Endothelial cell of umbilical vein (primary cell): ENCODE data around the gene C5orf58. TPM values are rescaled to one million over a fixed set of nuclear protein-coding genes. Genes with fewer than 3 reads are reported as not detected.

Experiments
- BruUV-seq: library from RNA; stranded (reverse); fragments of 400-500 nt; replicated peaks from 2 replicates; lab custom pipeline; 2021; lab: Mats Ljungman, UMichigan
- CTCF ChIA-PET: fragments of 300-600, 350-600 bp; sonication (Branson Sonifier 250); formaldehyde crosslinking; loops from one replicate; lab custom pipeline; 2021; ENCODE audit warnings: antibody characterized with exemption, inconsistent platforms; lab: Charles Lee
- POLR2A ChIA-PET: fragments of 300-600, 350-600 bp; sonication (Branson Sonifier 250); formaldehyde crosslinking; loops from one replicate; lab custom pipeline; 2021; ENCODE audit warnings: antibody characterized with exemption, inconsistent platforms; lab: Charles Lee
- DNase-seq: peaks from one replicate; pipeline ENCODE4 v3.0.0-alpha.2; 2011; ENCODE audit warnings: low read depth, low spot score
- FAIRE-seq: peaks from 2 replicates; lab custom pipeline; 2011; peaks lifted over from hg19 to GRCh38; lab: Jason Lieb, UNC
- H2AFZ ChIP-seq: 2 replicates; pipeline ENCODE4 v1.6.0; 2012; ENCODE audit warnings: low read depth, low read length, control low read depth, inconsistent platforms
- H3K27ac ChIP-seq: 2 replicates; pipeline ENCODE4 v1.5.1; 2011; ENCODE audit warnings: low read depth, mild to moderate bottlenecking, control low read depth, low read length, moderate library complexity; ENCODE audit not compliant: insufficient read depth
- H3K27me3 ChIP-seq, 2 experiments: 2 replicates each; pipeline versions ENCODE4 v1.6.0 to v1.6.1; 2011; ENCODE audit warnings: low read length in 2 of 2, mixed read lengths in 1 of 2; ENCODE audit not compliant: control insufficient read depth in 2 of 2, insufficient read depth in 2 of 2
- H3K36me3 ChIP-seq, 2 experiments: 2 replicates in 1 of 2; 3 replicates in 1 of 2; pipeline ENCODE4 v1.5.1; 2011; ENCODE audit warnings: low read length in 2 of 2, mild to moderate bottlenecking in 1 of 2, moderate library complexity in 1 of 2; ENCODE audit not compliant: control insufficient read depth in 2 of 2, insufficient read depth in 2 of 2; ENCODE audit errors: extremely low read depth in 1 of 2
- H3K4me1 ChIP-seq: 3 replicates; pipeline ENCODE4 v1.5.1; 2011; ENCODE audit warnings: mild to moderate bottlenecking, low read length; ENCODE audit not compliant: control insufficient read depth, insufficient read depth; ENCODE audit errors: extremely low read depth
- H3K4me2 ChIP-seq: 2 replicates; pipeline ENCODE4 v1.6.1; 2011; ENCODE audit warnings: low read length, control low read depth, mixed read lengths; ENCODE audit not compliant: insufficient read depth
- H3K4me3 ChIP-seq, 3 experiments: fragments of 200-600 bp in 1 of 3; sonication (generic), shearing (Covaris generic) in 1 of 3; replicated peaks in 1 of 3; 2 replicates each; pipeline ENCODE4 v1.5.1; 2011 to 2016; ENCODE audit warnings: control low read depth in 3 of 3, low read length in 3 of 3, mild to moderate bottlenecking in 2 of 3, inconsistent platforms in 1 of 3, low read depth in 1 of 3, moderate library complexity in 1 of 3; ENCODE audit not compliant: insufficient read depth in 1 of 3
- H3K79me2 ChIP-seq: 2 replicates; pipeline ENCODE4 v1.6.0; 2012; ENCODE audit warnings: low read length, inconsistent platforms; ENCODE audit not compliant: control insufficient read depth, insufficient read depth
- H3K9ac ChIP-seq: replicated peaks from 2 replicates; pipeline ENCODE3; 2011; ENCODE audit warnings: low read length, control low read depth; ENCODE audit not compliant: insufficient read depth; ENCODE audit errors: extremely low read depth
- H3K9me1 ChIP-seq: replicated peaks from 3 replicates; pipeline ENCODE4 v1.6.0; 2011; ENCODE audit warnings: mild to moderate bottlenecking, low read length; ENCODE audit not compliant: control insufficient read depth, insufficient read depth; ENCODE audit errors: extremely low read depth
- H3K9me3 ChIP-seq: replicated peaks from 2 replicates; pipeline ENCODE4 v1.5.1; 2012; ENCODE audit warnings: low read length, inconsistent platforms; ENCODE audit not compliant: control insufficient read depth, insufficient read depth
- H4K20me1 ChIP-seq: replicated peaks from 2 replicates; pipeline ENCODE3; 2011; ENCODE audit warnings: mild to moderate bottlenecking, low read length; ENCODE audit not compliant: control insufficient read depth, insufficient read depth; ENCODE audit errors: extremely low read depth
- EZH2 ChIP-seq: IDR thresholded peaks from 2 replicates; pipeline ENCODE4 v1.6.1; 2012; ENCODE audit warnings: borderline replicate concordance, low read depth, mild to moderate bottlenecking, moderate library complexity, low read length, inconsistent platforms; ENCODE audit not compliant: severe bottlenecking
- FOS ChIP-seq: IDR thresholded peaks from 2 replicates; pipeline ENCODE4 v1.6.1; 2011; ENCODE audit warnings: mild to moderate bottlenecking, low read length, moderate library complexity, borderline replicate concordance; ENCODE audit not compliant: insufficient read depth
- GATA2 ChIP-seq: IDR thresholded peaks from 2 replicates; pipeline ENCODE4 v1.7.0; 2011; ENCODE audit warnings: low read depth, mild to moderate bottlenecking, moderate library complexity, mixed read lengths, low read length; ENCODE audit not compliant: insufficient read length, insufficient read depth
- JUN ChIP-seq: IDR thresholded peaks from 2 replicates; pipeline ENCODE4 v1.6.1; 2011; ENCODE audit warnings: borderline replicate concordance, low read depth; ENCODE audit not compliant: insufficient read length, insufficient read depth
- POLR2AphosphoS5 ChIP-seq: IDR thresholded peaks from 2 replicates; pipeline ENCODE4 v1.6.1; 2012; ENCODE audit warnings: low read depth, mild to moderate bottlenecking, control low read depth, low read length, moderate library complexity; ENCODE audit not compliant: insufficient read depth
- dilution Hi-C: fragments of 300-500 bp; cut with MboI; formaldehyde crosslinking; loops from one replicate; pipeline ENCODE4 v1.15.0; 2019; ENCODE audit warnings: low sequenced_read_pairs; ENCODE audit not compliant: extremely low pct_ligation_motif_present
- intact Hi-C: fragments of 100-400 bp; cut with micrococcal nuclease; formaldehyde crosslinking; loops from one replicate; pipeline ENCODE4 v1.10.0; 2022
- polyA plus RNA-seq, 4 experiments: library from polyadenylated mRNA; depleted of rRNA in 3 of 4; stranded (reverse) in 3 of 4; unstranded in 1 of 4; fragments of >200 nt; gene quantifications; 2 replicates each; pipeline versions ENCODE4 v1.2.1 to v1.2.3, GENCODE V29; 2011 to 2012; ENCODE audit warnings: missing spikeins in 1 of 4
- total RNA-seq: library from RNA; stranded (reverse); gene quantifications from 2 replicates; pipeline ENCODE4 v1.2.3, GENCODE V29; 2021
- TF ChIP-seq, protein P1 (sequence below), 2 donors: IDR thresholded peaks; 1 replicate in 1 of 2; 2 replicates in 1 of 2; pipeline ENCODE4 v1.5.1; 2011; ENCODE audit warnings: low read length in 2 of 2, mild to moderate bottlenecking in 2 of 2, moderate library complexity in 2 of 2, control low read depth in 1 of 2, inconsistent platforms in 1 of 2, low read depth in 1 of 2; ENCODE audit not compliant: insufficient read depth in 1 of 2; ENCODE audit errors: extremely low read depth in 1 of 2

The C5orf58 gene
- total and polyA plus RNA-seq, 2 donors (not counting 3 experiments of a cell fraction or from before 2014, with no cell fraction given): not detected

DNA sequence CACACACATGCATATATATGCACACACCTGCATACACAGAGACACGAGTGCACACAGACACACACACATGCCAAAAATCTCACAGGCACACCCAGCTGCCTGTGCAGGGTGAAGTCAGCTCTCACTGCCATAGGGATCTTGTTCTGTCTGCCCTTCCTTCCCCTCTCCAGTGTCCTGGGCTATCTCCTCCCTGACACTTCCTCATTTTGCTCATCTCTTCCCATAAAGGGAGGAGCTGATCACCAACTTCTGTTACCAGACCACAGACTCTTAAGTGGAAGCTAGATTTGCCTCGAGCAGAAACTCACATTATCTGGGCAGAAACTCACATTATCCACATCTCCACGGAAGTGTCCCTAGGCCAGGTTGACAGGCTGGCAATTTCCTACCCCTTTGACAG lies 36.1 kb downstream of the C5orf58 start:
- dilution Hi-C loops: no loop called here
- H3K9me3 ChIP-seq: no peaks in the 10 kb centered on the region

DNA sequence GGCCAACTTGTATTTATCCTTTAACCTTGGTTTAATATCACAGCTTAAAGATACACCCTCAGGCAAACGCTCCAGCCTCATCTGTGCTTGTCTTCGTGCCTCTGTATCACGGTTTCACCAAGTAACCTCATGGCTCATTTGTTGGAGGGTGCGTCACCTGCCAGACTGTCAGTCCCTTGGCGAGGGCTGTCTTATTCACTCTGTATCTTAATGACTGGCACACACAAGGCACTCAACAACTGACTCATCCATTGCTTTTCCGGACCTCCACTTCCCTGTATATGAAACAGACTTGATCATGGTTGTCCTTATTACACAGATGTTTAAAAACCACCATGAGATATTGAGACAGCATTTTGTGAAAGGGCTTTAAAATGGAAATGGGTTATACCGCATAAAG lies 36.8 kb downstream of the C5orf58 start:
- Histone ChIP-seq H3K27ac (no peak overlapping the region), H3K36me3 (no peaks in the 10 kb centered on the region), H3K4me3 (no peak overlapping the region), H3K4me1 (no peaks in the 10 kb centered on the region), H3K9ac (no peak overlapping the region), H3K9me1 (no peaks in the 10 kb centered on the region), H4K20me1 (no peaks in the 10 kb centered on the region), H3K9me3 (no peaks in the 10 kb centered on the region), H3K27me3 (peaks cover 15 to 24% of the 10 kb centered on the region in 2 experiments), H2AFZ (no peak overlapping the region), H3K4me2 (no peak overlapping the region), H3K79me2 (no peaks in the 10 kb centered on the region)
- dilution Hi-C loops (no loop called here), intact Hi-C loops (loop anchor here (2.0 to 5.0 kb wide), 4 partner anchors 61 to 353 kb away; no protein-coding TSS in a partner anchor)
- TF ChIP-seq GATA2 (no peak), JUN (no peak), EZH2 (no peak), FOS (peak; percentile 62), POLR2AphosphoS5 (no peak)
- TF ChIP-seq, protein P1, sequence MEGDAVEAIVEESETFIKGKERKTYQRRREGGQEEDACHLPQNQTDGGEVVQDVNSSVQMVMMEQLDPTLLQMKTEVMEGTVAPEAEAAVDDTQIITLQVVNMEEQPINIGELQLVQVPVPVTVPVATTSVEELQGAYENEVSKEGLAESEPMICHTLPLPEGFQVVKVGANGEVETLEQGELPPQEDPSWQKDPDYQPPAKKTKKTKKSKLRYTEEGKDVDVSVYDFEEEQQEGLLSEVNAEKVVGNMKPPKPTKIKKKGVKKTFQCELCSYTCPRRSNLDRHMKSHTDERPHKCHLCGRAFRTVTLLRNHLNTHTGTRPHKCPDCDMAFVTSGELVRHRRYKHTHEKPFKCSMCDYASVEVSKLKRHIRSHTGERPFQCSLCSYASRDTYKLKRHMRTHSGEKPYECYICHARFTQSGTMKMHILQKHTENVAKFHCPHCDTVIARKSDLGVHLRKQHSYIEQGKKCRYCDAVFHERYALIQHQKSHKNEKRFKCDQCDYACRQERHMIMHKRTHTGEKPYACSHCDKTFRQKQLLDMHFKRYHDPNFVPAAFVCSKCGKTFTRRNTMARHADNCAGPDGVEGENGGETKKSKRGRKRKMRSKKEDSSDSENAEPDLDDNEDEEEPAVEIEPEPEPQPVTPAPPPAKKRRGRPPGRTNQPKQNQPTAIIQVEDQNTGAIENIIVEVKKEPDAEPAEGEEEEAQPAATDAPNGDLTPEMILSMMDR (IDR thresholded peaks at IDR 0.05; ENCODE audit: extremely low read depth in 1 of 2, insufficient read depth in 1 of 2, low read depth in 1 of 2, low read length in 2 of 2): no peak
- DNase-seq: peak; percentile 3
- CTCF ChIA-PET: interaction anchor here (0.7 to 4.8 kb wide), 12 partner anchors 39 to 364 kb away, joined by 3 to 27 read pairs (median 4); no protein-coding TSS in a partner anchor
- BruUV-seq: no TSS peak
- FAIRE-seq: peak; percentile 76
- POLR2A ChIA-PET: no interaction called here

More for the DNA sequence above, 36.1 kb downstream of the C5orf58 start:
- ChIA-PET POLR2A (no interaction called here), CTCF (interaction anchor here (0.7 to 4.8 kb wide), 16 partner anchors 31 to 365 kb away, joined by 3 to 27 read pairs (median 4); no protein-coding TSS in a partner anchor)
- FAIRE-seq (no peak), DNase-seq (no peak)
- intact Hi-C loops: loop anchor here (1.0 to 5.0 kb wide), 8 partner anchors 44 to 364 kb away; no protein-coding TSS in a partner anchor
- no TSS peak for BruUV-seq
- H3K9me1 ChIP-seq: no peaks in the 10 kb centered on the region
- H3K4me1 ChIP-seq: no peaks in the 10 kb centered on the region
- no peak overlapping the region for H3K9ac ChIP-seq
- H2AFZ ChIP-seq: no peak overlapping the region
- no peaks in the 10 kb centered on the region for H4K20me1 ChIP-seq
- no peak overlapping the region for H3K27ac ChIP-seq
- peaks cover 15 to 24% of the 10 kb centered on the region in 2 experiments for H3K27me3 ChIP-seq
- no peak overlapping the region for H3K4me3 ChIP-seq
- no peak overlapping the region for H3K4me2 ChIP-seq
- H3K79me2 ChIP-seq: no peaks in the 10 kb centered on the region
- no peaks in the 10 kb centered on the region for H3K36me3 ChIP-seq
- no peak for TF ChIP-seq GATA2
